CD4-positive, alpha-beta T cell (primary cell): Measurements from ENCODE around the gene NXPH4. TPM values are rescaled to one million over a fixed set of nuclear protein-coding genes. Genes with fewer than 3 reads are reported as not detected.

ENCODE experiments used
- ATAC-seq: fragments of 200-7000 bp; cut with Tn5 transposase; one replicate; pipeline ENCODE4 v1.10.0; 2022; ENCODE audit warnings: mild to moderate bottlenecking; ENCODE audit not compliant: poor library complexity
- CTCF ChIA-PET: fragments of 350-600 bp; sonication (Branson Sonifier 250); formaldehyde crosslinking; loops from one replicate; lab custom pipeline; 2021; ENCODE audit warnings: antibody characterized with exemption, inconsistent platforms; lab: Charles Lee
- POLR2A ChIA-PET: fragments of 350-600 bp; sonication (Branson Sonifier 250); formaldehyde crosslinking; loops from one replicate; lab custom pipeline; 2021; ENCODE audit warnings: antibody characterized with exemption, inconsistent platforms; lab: Charles Lee
- DNase-seq, 14 experiments: peaks; one replicate each; pipeline ENCODE4 v3.0.0-alpha.2; 2013 to 2020; ENCODE audit warnings: mixed read lengths in 2 of 14
- H3K27ac ChIP-seq, 2 donors: one replicate each; pipeline versions ENCODE4 v1.5.1 to v1.7.0; 2013; ENCODE audit warnings: low read length in 2 of 2, low read depth in 1 of 2, mild to moderate bottlenecking in 1 of 2
- H3K27me3 ChIP-seq, 2 experiments: 1 replicate in 1 of 2; 2 replicates in 1 of 2; pipeline versions ENCODE4 v1.6.1 to v1.7.0; 2013; ENCODE audit warnings: low read length in 2 of 2, control low read depth in 1 of 2, mild to moderate bottlenecking in 1 of 2, moderate library complexity in 1 of 2; ENCODE audit not compliant: insufficient read depth in 2 of 2, control insufficient read depth in 1 of 2
- H3K36me3 ChIP-seq: one replicate; pipeline ENCODE4 v1.6.1; 2013; ENCODE audit warnings: low read length, control low read depth; ENCODE audit not compliant: insufficient read depth
- H3K4me1 ChIP-seq: one replicate; pipeline ENCODE4 v1.6.1; 2013; ENCODE audit warnings: low read length, control low read depth; ENCODE audit not compliant: insufficient read depth
- H3K4me3 ChIP-seq: one replicate; pipeline ENCODE4 v1.5.1; 2013; ENCODE audit warnings: mild to moderate bottlenecking, low read length, moderate library complexity
- H3K9me3 ChIP-seq, 2 experiments: 1 replicate in 1 of 2; 2 replicates in 1 of 2; pipeline versions ENCODE4 v1.6.1 to v1.7.0; 2013; ENCODE audit warnings: low read length in 2 of 2, mild to moderate bottlenecking in 2 of 2, control low read depth in 1 of 2, moderate library complexity in 1 of 2; ENCODE audit not compliant: control insufficient read depth in 1 of 2, insufficient read depth in 1 of 2
- H3K27ac Mint-ChIP-seq: one replicate; pipeline ENCODE4 v1.8.0; 2020; ENCODE audit warnings: mixed read lengths
- H3K27me3 Mint-ChIP-seq: one replicate; pipeline ENCODE4 v1.8.0; 2021; ENCODE audit warnings: mixed read lengths
- H3K36me3 Mint-ChIP-seq: one replicate; pipeline ENCODE4 v1.8.0; 2021; ENCODE audit warnings: low read depth, mixed read lengths
- H3K4me1 Mint-ChIP-seq: one replicate; pipeline ENCODE4 v1.8.0; 2021; ENCODE audit warnings: low read depth, mixed read lengths
- H3K4me3 Mint-ChIP-seq: one replicate; pipeline ENCODE4 v1.8.0; 2020; ENCODE audit warnings: mild to moderate bottlenecking, mixed read lengths
- H3K9me3 Mint-ChIP-seq: one replicate; pipeline ENCODE4 v1.8.0; 2020; ENCODE audit warnings: mixed read lengths
- CTCF ChIP-seq: fragments of 200-600 bp; IDR thresholded peaks from one replicate; pipeline ENCODE4 v1.8.0; 2022; ENCODE audit warnings: antibody characterized with exemption, mild to moderate bottlenecking
- intact Hi-C, 2 experiments: fragments of 100-400 bp; cut with DNase I in 1 of 2; cut with micrococcal nuclease in 1 of 2; formaldehyde crosslinking; loops; one replicate each; pipeline versions ENCODE4 v1.15.1 to v1.9.0; 2023 to 2025; cut with DNase I, micrococcal nuclease
- total RNA-seq, 174 experiments: library from RNA in 2 of 174; stranded (reverse) in 2 of 174; gene quantifications; one replicate each; pipeline ENCODE4 v1.2.3 and lab custom pipeline; 2021 to 2026

NXPH4 gene
- total RNA-seq, 2 experiments from 2014 or later, result not detected

GRCh38 chr12:57209916-57210315 lies 6.7 kb upstream of the NXPH4 start:
- Histone ChIP-seq H3K27ac (no peak overlapping the region), H3K36me3 (no peaks in the 10 kb centered on the region), H3K4me1 (peaks cover 21% of the 10 kb centered on the region), H3K4me3 (no peak overlapping the region), H3K9me3 (peaks cover 0 to 4% of the 10 kb centered on the region in 2 experiments), H3K27me3 (peaks cover 13 to 16% of the 10 kb centered on the region in 2 experiments)
- no peaks in the 10 kb centered on the region for H3K36me3 Mint-ChIP-seq
- intact Hi-C loops, result no loop called here
- H3K27me3 Mint-ChIP-seq, result peaks cover 18% of the 10 kb centered on the region
- POLR2A ChIA-PET, result no interaction called here
- H3K9me3 Mint-ChIP-seq, result no peaks in the 10 kb centered on the region
- peaks cover 17% of the 10 kb centered on the region for H3K4me1 Mint-ChIP-seq
- no peak overlapping the region for H3K27ac Mint-ChIP-seq
- DNase-seq (no peak), ATAC-seq (no peak)
- CTCF ChIA-PET, result no interaction called here
- no peak overlapping the region for H3K4me3 Mint-ChIP-seq
- TF ChIP-seq CTCF, result no peak

- Mint-ChIP-seq H3K4me3 (no peak overlapping the region), H3K27ac (no peak overlapping the region), H3K9me3 (no peaks in the 10 kb centered on the region), H3K36me3 (no peaks in the 10 kb centered on the region), H3K27me3 (peaks cover 24% of the 10 kb centered on the region), H3K4me1 (peaks cover 23% of the 10 kb centered on the region)
- Histone ChIP-seq H3K27ac (no peak overlapping the region), H3K4me1 (peaks cover 27% of the 10 kb centered on the region), H3K9me3 (peaks cover 0 to 4% of the 10 kb centered on the region in 2 experiments), H3K4me3 (no peak overlapping the region), H3K27me3 (peaks cover 18 to 21% of the 10 kb centered on the region in 2 experiments), H3K36me3 (no peaks in the 10 kb centered on the region)
- POLR2A ChIA-PET, result no interaction called here
- TF ChIP-seq CTCF, result no peak
- ATAC-seq (no peak), DNase-seq (no peak)
- CTCF ChIA-PET, result no interaction called here
- intact Hi-C loops, result no loop called here
Observed at GRCh38 chr12:57210461-57210860, 6.1 kb upstream of the NXPH4 start.

- ATAC-seq, result no peak
- ChIA-PET POLR2A (no interaction called here), CTCF (no interaction called here)
Observed at GRCh38 chr12:57210926-57211692, 5.5 kb upstream of the NXPH4 start.

More at GRCh38 chr12:57210926-57211692, 5.5 kb upstream of the NXPH4 start:
- H3K4me1 ChIP-seq, result peaks cover 33% of the 10 kb centered on the region
- no peaks in the 10 kb centered on the region for H3K36me3 ChIP-seq
- peaks cover 0 to 4% of the 10 kb centered on the region in 2 experiments for H3K9me3 ChIP-seq
- intact Hi-C loops, result no loop called here
- no peak for DNase-seq
- peaks cover 29% of the 10 kb centered on the region for H3K4me1 Mint-ChIP-seq
- H3K9me3 Mint-ChIP-seq, result no peaks in the 10 kb centered on the region
- H3K27me3 ChIP-seq, result peaks cover 25 to 28% of the 10 kb centered on the region in 2 experiments
- H3K27ac Mint-ChIP-seq, result no peak overlapping the region
- H3K36me3 Mint-ChIP-seq, result no peaks in the 10 kb centered on the region
- H3K4me3 Mint-ChIP-seq, result no peak overlapping the region
- no peak for TF ChIP-seq CTCF
- no peak overlapping the region for H3K4me3 ChIP-seq
- H3K27ac ChIP-seq, result no peak overlapping the region
- H3K27me3 Mint-ChIP-seq, result peaks cover 30% of the 10 kb centered on the region
